Middle frontal gyrus (tissue), 1 donor: ENCODE results near the gene NFAT5.
"Not testable (repeated sequence)": the region's sequence is repeated elsewhere in the genome, so short reads cannot be mapped to it uniquely, and the experiment has no call there.

Experiments used
- DNase-seq: peaks from one replicate; pipeline ENCODE4 v3.0.0-alpha.2; 2015; ENCODE audit warnings: low spot score; ENCODE audit errors: extremely low spot score

NFAT5 gene, protein sequence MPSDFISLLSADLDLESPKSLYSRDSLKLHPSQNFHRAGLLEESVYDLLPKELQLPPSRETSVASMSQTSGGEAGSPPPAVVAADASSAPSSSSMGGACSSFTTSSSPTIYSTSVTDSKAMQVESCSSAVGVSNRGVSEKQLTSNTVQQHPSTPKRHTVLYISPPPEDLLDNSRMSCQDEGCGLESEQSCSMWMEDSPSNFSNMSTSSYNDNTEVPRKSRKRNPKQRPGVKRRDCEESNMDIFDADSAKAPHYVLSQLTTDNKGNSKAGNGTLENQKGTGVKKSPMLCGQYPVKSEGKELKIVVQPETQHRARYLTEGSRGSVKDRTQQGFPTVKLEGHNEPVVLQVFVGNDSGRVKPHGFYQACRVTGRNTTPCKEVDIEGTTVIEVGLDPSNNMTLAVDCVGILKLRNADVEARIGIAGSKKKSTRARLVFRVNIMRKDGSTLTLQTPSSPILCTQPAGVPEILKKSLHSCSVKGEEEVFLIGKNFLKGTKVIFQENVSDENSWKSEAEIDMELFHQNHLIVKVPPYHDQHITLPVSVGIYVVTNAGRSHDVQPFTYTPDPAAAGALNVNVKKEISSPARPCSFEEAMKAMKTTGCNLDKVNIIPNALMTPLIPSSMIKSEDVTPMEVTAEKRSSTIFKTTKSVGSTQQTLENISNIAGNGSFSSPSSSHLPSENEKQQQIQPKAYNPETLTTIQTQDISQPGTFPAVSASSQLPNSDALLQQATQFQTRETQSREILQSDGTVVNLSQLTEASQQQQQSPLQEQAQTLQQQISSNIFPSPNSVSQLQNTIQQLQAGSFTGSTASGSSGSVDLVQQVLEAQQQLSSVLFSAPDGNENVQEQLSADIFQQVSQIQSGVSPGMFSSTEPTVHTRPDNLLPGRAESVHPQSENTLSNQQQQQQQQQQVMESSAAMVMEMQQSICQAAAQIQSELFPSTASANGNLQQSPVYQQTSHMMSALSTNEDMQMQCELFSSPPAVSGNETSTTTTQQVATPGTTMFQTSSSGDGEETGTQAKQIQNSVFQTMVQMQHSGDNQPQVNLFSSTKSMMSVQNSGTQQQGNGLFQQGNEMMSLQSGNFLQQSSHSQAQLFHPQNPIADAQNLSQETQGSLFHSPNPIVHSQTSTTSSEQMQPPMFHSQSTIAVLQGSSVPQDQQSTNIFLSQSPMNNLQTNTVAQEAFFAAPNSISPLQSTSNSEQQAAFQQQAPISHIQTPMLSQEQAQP (N-terminal part only)

DNA sequence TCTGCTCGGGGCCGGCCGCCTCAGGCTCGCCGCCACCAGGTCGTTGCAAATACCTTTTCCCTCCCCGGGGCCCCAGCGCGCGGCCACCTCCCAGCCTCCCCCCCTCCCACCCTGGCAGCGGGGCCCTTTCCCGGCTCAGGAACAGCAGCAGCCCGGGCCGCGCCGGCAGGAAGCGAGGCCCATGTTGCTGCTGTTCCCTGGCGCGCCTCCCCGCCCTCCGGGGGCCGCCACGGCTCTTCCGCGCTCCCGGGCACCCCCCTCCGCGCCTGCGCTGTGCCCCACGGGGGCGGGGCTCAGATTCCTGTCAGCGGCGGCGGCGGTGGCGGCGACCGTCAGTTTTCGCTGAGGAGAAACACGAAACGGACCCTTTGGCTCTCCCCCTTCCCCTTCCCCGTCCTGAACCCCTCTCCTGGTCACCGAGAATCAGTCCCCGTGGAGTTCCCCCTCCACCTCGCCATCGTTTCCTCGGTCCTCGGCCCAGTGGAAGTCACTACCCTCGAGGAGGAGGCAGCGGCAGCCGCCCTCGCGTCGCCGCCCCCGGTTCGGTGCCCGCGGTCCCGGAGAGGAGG lies at the start of gene NFAT5:
Gene NFAT5 (plus strand): TSS at position 296 of the 569 bp plus-strand sequence. CDS start 336 bp downstream, outside the sequence.
- peak; percentile 87 for DNase-seq

DNA sequence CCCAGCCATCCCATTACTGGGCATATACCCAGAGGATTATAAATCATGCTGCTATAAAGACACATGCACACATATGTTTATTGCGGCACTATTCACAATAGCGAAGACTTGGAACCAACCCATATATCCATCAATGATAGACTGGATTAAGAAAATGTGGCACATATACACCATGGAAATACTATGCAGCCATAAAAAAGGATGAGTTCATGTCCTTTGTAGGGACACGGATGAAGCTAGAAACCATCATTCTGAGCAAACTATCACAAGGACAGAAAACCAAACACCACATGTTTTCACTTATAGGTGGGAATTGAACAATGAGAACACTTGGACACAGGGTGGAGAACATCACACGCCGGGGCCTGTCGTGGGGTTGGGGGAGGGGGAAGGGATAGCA lies 47.9 kb upstream of the NFAT5 start:
- DNase-seq = not testable (repeated sequence)

DNA sequence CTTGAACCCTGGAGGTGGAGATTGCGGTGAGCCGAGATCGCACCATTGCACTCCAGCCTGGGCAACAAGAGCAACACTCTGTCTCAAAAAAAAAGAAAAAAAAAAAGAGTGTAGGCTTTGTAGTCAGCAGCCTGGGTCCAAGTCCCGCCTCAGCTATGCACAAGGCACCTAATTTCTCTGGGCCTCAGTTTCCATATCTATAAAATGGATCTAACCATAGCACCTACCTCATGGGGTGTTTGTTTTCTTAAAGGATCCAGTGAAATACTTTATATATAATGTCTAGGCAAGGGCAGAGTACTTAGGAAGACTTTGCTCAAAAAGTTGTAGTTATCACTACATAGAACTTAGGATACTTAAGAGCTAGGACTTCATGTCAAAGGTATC lies 45.4 kb upstream of the NFAT5 start:
- DNase-seq = no peak

DNA sequence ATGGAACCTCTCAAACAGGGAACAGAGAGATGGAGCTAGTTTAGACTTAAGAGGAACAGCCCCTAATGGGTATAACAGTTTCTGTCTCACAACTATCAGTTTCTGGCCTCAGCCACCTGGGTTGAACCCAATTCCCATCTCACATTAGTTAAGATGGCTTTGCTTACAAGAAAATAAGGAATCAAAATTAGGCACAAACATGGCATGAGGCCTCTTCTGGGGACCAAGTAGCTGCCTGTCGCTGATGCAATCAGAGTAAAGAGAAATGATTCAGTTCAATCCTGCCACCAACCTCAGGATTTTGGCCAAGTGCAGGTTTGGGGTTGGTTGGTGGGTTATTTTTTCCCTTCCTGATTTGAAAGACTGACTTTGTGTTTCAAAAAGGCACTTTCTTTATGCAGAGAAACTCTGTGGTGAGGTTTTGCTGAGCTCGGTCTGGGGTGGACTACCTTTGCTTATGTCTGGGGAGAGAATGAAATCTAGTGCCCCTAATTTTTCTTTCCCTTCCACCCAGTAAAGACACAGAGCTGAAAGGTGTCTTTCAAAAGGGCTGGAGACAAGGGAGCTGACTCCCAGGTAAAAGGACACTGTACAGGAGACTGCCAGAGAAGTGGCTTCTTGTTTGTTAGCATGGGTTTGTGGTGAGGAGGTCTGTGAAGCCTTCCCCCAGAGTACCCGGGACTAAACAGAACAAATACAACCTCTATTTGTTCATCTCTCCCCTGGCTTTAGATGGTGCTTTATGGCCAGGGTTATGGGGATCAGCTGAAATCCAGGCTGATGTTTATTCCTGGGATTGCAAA lies 44.8 kb upstream of the NFAT5 start:
- DNase-seq = no peak

DNA sequence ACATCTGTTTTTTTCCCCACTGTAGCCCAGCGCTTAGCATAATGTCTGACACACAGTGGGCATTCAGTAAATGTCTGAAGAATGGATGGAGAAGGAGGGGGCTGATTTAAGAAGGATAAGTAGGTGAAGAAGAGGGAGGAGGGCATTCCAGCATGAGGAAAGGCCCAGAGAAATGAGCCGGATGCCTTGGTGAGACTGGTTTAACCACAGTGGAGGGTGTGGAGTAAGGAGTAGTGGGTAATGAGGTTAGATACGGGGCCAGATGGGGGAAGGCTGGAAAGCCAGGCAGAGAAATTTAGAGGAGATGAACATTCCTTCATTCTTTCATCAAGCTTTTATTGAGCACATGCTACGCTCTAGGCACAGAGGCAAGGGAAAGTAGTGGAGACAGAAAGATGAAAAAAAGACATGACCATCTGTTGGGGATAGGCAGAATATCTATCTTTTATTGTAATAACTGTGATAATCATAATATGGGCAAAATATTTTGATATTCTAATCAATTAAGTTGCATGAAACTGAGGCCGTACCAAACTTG lies 43.7 kb upstream of the NFAT5 start:
- no peak for DNase-seq

DNA sequence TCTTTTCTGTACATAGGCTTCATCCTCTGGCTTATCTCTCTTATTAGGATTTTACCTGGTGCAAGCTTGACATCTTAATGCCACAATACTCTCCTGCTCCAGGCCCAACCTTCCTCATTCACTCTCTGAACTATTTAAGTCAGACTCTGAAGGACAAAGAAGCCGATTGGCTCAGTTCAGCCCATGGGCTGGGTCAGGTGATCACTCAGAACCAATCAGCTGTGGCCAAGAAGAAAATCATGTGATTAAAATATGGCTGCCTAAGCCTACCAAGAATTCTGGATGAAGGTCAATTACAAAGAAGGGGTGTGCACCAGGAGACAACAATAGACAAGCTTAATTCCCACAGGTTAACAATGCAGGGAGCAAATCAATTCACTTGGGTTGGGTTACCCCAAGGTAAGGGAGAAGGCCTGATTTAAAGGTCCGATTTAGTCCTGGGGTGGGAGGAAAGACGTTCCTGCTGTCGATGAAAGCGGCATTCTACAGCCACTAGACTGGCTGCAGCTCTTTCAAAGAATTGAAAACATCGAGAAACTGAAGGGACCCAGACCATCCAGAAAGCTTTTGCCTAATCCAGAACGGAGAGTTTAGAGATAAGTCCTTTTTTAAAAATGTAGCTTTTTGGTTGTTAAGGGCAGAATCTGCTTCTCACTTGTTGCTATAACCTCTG lies 42.9 kb upstream of the NFAT5 start:
- no peak for DNase-seq

DNA sequence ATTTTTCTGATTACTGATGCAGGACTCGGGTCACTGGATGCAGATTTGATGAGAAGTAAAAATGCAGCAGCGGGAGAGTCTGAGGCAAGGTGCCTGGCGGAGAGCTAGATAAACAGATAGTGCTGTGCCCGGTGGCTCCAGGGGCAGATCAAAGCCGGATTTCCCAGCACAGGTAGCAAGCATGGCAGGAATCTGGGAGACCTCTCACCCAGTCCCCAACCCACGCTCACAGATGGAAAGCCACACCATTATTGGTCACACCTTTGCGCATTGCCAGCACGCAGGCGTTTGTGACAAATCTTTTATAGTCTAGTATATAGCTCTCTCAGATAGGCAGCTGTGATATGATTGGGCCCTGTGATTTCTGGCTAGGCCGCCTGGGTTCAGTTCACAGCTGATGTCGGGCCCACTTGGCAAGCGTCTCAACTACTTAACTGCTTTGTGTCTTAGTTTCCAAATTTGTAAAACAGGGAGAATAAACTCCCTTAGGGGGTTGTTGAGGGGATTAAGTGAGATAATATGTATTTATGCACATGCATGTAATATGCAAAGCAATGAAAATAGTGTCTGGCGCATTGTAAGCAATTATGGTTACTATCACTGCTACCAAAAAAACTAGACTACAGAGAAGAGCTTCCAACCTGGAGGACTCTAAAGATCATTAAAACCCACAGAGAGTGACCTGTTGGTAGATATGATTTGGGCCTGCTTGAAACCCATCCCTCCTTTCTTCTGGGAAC lies 42.0 kb upstream of the NFAT5 start:
- DNase-seq = no peak

DNA sequence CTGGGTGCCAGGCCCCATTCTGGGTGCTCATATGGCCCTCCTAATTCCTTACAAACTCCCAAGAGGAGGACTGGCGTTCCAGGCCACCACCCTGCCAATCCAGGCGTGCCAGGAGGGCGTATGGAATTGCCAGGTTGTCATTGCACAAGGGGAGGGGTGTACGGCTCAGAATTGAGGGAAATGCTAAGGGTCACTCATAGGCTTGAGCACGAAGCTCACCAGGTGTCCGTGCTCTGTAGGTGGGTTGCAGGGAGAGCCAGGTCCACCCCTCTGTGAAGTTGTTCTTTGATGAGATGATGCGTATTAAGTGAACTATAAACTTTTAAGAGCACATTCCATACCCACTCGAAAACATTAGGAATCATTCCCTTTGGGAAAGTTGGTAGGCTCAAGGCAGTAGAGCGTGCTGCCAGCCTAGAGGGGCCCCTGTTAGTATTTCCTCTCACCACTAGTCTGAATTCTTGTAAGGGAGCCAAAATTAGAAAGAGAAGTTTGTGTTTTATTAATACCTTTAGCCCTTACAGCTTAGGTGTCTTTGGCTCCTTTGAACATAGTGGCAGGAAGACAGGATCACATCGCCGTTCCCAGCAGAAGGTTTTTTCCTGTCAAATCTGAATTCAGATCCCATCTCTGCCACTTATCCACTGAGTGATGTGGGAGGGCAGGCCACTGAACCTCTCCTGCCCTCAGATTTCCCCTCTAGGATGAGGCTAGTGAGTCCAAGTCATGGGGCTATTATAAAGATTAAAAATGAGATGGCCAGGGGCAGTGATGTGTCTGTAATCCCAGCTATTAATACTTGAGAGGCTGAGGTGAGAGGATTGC lies 38.7 kb upstream of the NFAT5 start:
- no peak for DNase-seq

DNA sequence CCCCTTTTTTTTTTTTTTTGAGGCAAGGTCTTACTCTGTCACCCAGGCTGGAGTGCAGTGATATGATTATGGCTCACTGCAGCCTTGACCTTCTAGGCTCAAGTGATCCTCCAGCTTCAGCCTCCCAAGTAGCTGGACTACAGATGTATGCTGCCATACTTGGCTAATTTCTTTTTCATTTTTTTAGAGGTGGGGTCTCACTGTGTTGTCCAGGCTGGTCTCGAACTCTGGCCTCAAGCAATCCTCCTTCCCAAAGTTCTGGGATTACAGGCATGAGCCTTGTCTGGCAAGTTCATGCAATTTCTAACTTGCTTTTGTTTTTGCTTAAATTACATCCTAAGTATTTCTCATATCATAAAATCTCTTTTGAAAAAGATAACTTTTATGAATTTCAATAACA lies 33.8 kb upstream of the NFAT5 start:
- no peak for DNase-seq

DNA sequence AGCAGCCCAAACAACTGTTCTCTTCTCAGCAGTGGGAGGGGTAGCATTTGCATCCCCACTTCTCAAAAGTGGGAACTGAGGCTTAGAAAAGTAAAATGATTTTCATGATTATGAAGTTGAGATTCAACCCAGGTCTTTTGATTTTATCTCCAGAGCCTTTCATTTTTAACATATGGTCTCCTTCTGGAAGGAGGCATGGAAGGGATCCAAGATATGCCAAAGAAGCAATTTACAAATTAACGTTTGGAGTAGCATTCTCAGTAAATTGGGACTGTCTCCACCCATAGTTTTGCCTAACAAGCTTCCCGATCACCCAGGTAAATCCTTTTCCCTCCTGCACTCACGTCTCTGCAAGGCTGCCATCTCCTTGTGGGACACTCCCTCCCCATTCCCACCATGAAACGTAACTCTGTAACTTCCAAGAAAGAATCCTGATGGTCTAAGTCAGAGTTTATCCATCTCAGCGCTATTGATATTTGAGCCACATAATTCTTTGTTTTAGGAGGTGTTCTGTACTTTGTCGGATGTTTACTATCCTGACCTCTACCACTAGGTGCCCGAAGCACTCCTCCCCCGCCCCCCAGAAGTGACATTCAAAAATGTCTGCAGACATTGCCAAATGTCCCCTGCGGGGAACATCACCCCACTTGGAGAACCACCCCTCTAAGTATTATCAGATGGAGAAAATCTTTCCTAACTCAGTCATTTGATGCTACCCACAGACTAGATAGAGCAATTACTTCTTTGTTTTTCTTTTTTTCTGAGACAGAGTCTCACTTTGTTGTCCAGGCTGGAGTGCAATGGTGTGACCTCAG lies 32.9 kb upstream of the NFAT5 start:
- no peak for DNase-seq

DNA sequence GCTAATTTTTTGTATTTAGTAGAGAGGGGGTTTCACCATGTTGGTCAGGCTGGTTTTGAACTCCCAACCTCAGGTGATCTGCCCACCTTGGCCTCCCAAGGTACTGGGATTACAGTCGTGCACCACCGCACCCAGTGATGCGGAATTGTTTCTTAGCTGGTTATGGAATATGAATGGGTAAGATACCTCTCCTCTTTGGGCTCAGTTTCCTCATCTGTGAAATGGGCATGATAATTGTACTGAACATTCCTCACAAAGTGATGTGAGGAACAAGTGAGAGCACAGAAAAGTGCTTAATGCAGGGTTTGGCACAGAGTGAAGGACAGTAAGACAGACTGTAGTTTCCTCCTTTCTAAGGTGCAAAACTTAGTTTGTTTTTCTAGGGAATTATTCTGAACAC lies 31.0 kb upstream of the NFAT5 start:
- DNase-seq = no peak

DNA sequence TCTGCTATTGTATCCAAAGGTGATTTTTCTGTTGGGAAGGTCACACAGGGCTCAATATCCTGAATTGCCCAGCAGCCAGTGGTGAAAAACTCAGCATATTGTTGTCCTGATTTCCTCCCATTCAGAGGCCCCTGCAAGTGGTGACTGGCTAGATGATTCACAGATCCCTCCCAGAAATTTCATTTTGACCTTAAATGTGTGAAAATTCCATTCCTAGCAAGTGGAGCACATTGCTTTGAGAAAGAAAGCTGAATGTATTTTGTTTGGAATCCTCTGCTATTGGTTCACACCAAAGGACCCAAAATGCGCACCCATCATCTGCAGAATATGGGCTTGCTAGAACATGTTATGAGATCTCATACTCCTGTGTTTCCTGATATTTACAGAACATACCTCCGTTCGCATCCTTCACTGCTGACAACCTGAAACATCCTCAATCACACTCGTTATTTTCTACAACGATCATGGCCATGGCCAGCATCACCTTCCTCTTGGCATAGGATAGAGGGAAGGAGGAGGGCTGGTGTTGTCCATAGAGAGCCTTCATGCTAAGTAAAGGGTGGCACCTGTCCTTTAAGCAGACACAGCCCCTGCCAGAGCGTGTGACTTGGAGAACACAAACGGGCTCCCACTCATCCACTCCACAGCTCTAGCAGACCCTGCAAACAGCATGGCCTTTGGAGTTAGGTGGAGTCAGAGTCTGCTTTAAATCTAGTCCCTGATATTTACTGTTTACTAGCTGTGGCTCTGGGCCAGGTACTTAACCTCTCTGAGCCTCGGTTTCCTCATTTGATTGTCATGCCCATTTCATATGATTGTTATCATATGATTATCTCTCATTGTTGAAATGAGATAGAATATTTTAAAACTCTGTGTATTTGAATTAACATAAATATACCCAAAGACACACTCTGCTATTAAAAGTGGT lies 30.4 kb upstream of the NFAT5 start:
- no peak for DNase-seq

DNA sequence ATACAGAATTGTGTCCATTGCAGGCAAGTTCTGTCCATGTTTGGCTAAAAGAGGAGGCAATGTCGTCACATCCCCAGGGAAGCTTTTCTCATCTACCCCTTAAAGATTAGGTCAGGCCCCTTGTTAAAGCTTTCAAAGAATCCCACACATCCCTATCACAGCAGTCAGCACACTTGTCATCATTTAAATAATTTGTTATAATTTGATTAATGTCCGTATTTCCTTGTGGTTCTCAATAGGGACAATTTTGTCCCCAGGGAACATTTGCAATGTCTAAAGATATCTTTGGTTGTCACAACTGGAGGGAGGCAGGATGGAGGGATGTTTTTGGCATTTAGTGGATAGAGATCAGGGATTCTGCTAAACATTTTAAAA lies 28.1 kb upstream of the NFAT5 start:
- DNase-seq = no peak

DNA sequence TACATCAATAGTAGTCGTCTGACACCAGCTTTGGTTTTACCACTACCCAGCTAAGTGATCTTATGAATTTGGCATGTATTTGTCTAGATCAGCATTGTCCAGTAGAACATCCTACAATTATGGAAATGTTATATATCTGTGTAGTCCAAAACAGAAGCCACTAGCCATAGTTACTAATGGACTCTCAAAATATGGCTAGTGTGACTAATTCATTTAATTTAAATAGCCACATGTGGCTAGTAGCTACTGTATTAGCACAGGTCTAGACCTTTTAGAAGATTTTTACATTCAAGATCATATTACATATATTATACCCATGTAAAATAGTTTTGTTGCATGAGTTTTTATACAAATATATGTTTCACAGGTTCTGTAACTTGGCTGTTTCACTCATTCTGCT lies 27.0 kb upstream of the NFAT5 start:
- no peak for DNase-seq

DNA sequence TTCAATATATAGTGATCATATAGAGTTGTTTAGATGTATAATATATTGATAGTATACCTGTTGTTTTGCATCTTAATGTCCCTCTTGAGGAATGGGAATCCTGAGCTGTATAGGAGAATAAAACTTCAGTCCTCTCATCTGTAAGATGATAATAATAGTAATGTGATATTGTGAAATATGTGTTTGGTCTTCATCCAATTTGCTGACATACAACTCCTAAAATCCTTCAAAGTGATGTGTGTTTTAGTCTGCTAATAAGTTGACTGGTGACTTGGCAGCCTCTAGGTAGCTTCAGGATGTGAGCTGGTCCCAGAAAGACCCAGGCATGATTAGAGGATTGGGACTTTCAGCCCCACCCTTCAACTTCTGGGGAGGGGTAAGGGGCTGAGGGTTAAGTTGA lies 22.8 kb upstream of the NFAT5 start:
- DNase-seq = no peak

DNA sequence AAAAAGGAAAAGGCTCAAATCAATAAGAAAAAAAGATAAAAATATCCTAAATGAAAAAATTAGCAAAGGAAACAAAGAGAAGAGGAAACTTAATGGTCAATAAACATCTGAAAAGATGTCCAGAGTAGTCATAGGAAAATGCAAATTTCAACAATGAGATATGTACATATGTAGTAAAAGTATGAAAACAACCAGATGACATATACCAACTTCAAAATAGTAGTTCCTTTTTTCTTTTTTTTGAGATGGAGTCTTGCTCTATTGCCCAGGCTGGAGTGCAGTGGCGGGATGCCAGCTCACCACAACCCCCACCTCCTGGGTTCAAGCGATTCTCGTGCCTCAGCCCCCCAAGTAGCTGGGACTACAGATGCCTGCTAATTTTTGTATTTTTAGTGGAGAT lies 21.7 kb upstream of the NFAT5 start:
- no peak for DNase-seq
